HCT116 (cell line): Measurements from ENCODE around the gene ZBTB16. TPM values are rescaled to one million over a fixed set of nuclear protein-coding genes. Genes with fewer than 3 reads are reported as not detected.

ENCODE experiments used
- ATAC-seq: fragments of 200-7000 bp; cut with Tn5 transposase; 2 replicates; pipeline ENCODE4 v1.9.1; 2020; ENCODE audit warnings: mild to moderate bottlenecking, moderate library complexity
- BruUV-seq: library from RNA; stranded (reverse); fragments of 400-500 nt; replicated peaks from 2 replicates; lab custom pipeline; 2021; lab: Mats Ljungman, UMichigan
- CTCF ChIA-PET: fragments of 300-600 bp; sonication (Branson Sonifier 250); formaldehyde crosslinking; loops from one replicate; lab custom pipeline; 2021; ENCODE audit warnings: antibody characterized with exemption; lab: Charles Lee
- POLR2A ChIA-PET: fragments of 300-600, 350-600 bp; sonication (Branson Sonifier 250); formaldehyde crosslinking; loops from one replicate; lab custom pipeline; 2021; ENCODE audit warnings: antibody characterized with exemption; lab: Charles Lee
- RAD21 ChIA-PET, 2 experiments: fragments of 300-600 bp; sonication (Branson Sonifier 250); formaldehyde crosslinking; loops; one replicate each; lab custom pipeline; 2023; ENCODE audit warnings: low total read pairs in 2 of 2; ENCODE audit not compliant: uncharacterized antibody in 2 of 2, unreplicated experiment in 2 of 2, low non-redundant PET in 1 of 2; lab: Charles Lee
- DNase-seq: peaks from one replicate; pipeline ENCODE4 v3.0.0-alpha.2; 2010; ENCODE audit warnings: low read depth, low spot score
- H2AFZ ChIP-seq: fragments of 200-600 bp; shearing (Covaris generic), sonication (generic); 2 replicates; pipeline ENCODE4 v1.6.1; 2017; ENCODE audit warnings: low read depth, mixed run types, mixed read lengths, antibody characterized with exemption, low read length; ENCODE audit not compliant: poor library complexity, severe bottlenecking
- H3K27ac ChIP-seq: 2 replicates; pipeline ENCODE4 v1.5.1; 2012; ENCODE audit warnings: low read depth, low read length
- H3K27me3 ChIP-seq: fragments of 200-600 bp; sonication (generic); 2 replicates; pipeline ENCODE4 v1.6.1; 2016; ENCODE audit warnings: mixed run types, low read length, mixed read lengths; ENCODE audit not compliant: insufficient read depth
- H3K36me3 ChIP-seq, 2 experiments: fragments of 200-500 bp in 1 of 2; fragments of 200-600 bp in 1 of 2; sonication (Bioruptor generic) in 1 of 2; sonication (generic) in 1 of 2; 2 replicates each; pipeline versions ENCODE4 v1.5.1 to v1.6.1; 2014 to 2016; ENCODE audit warnings: low read length in 2 of 2, inconsistent platforms in 1 of 2, mixed read lengths in 1 of 2, mixed run types in 1 of 2; ENCODE audit not compliant: insufficient read depth in 2 of 2, control insufficient read depth in 1 of 2
- H3K4me1 ChIP-seq, 2 experiments: fragments of 200-600 bp in 1 of 2; sonication (generic) in 1 of 2; 2 replicates each; pipeline versions ENCODE4 v1.5.1 to v1.6.1; 2012 to 2017; ENCODE audit warnings: low read length in 2 of 2, inconsistent platforms in 1 of 2, mild to moderate bottlenecking in 1 of 2, mixed read lengths in 1 of 2, mixed run types in 1 of 2, moderate library complexity in 1 of 2; ENCODE audit not compliant: insufficient read depth in 2 of 2, control insufficient read depth in 1 of 2
- H3K4me2 ChIP-seq: fragments of 200-600 bp; sonication (generic); 2 replicates; pipeline ENCODE4 v1.6.1; 2017; ENCODE audit warnings: mixed run types, low read length, mixed read lengths
- H3K4me3 ChIP-seq, 2 experiments: fragments of 200-600 bp in 1 of 2; sonication (generic) in 1 of 2; replicated peaks in 1 of 2; 2 replicates each; pipeline ENCODE4 v1.5.1; 2011 to 2016; ENCODE audit warnings: low read length in 2 of 2, control low read depth in 1 of 2, low read depth in 1 of 2, mild to moderate bottlenecking in 1 of 2, mixed read lengths in 1 of 2, mixed run types in 1 of 2
- H3K79me2 ChIP-seq: fragments of 200-600 bp; sonication (generic); 2 replicates; pipeline ENCODE4 v1.6.1; 2017; ENCODE audit warnings: mild to moderate bottlenecking, mixed run types, low read length, moderate library complexity, mixed read lengths; ENCODE audit not compliant: insufficient read depth
- H3K9ac ChIP-seq: fragments of 200-600 bp; sonication (generic); 2 replicates; pipeline ENCODE4 v1.6.1; 2016; ENCODE audit warnings: low read length, mixed read lengths
- H3K9me2 ChIP-seq: fragments of 200-600 bp; sonication (generic), shearing (Covaris generic); 2 replicates; pipeline ENCODE4 v1.6.1; 2017; ENCODE audit warnings: mixed run types, mild to moderate bottlenecking, moderate library complexity; ENCODE audit not compliant: insufficient read depth
- H3K9me3 ChIP-seq, 2 experiments: fragments of 200-500 bp in 1 of 2; fragments of 200-600 bp in 1 of 2; sonication (Bioruptor generic) in 1 of 2; sonication (generic) in 1 of 2; 2 replicates each; pipeline ENCODE4 v1.6.1; 2014 to 2017; ENCODE audit warnings: low read length in 2 of 2, mixed read lengths in 2 of 2, inconsistent platforms in 1 of 2, low read depth in 1 of 2, mild to moderate bottlenecking in 1 of 2, mixed run types in 1 of 2, moderate library complexity in 1 of 2; ENCODE audit not compliant: control insufficient read depth in 1 of 2, insufficient read depth in 1 of 2
- H4K20me1 ChIP-seq: fragments of 200-600 bp; sonication (generic), shearing (Covaris generic); 2 replicates; pipeline ENCODE4 v1.6.1; 2017; ENCODE audit warnings: mixed run types, mild to moderate bottlenecking, moderate library complexity; ENCODE audit not compliant: insufficient read depth
- CEBPB ChIP-seq: IDR thresholded peaks from 2 replicates; pipeline ENCODE4 v1.6.1; 2012; ENCODE audit warnings: low read depth
- EGR1 ChIP-seq: IDR thresholded peaks from 2 replicates; pipeline ENCODE4 v1.6.1; 2012; ENCODE audit warnings: low read depth
- EZH2 ChIP-seq: fragments of 200-600 bp; sonication (generic); IDR thresholded peaks from 2 replicates; pipeline ENCODE4 v1.6.1; 2017; ENCODE audit warnings: antibody characterized with exemption, mixed run types
- SIN3A ChIP-seq: IDR thresholded peaks from 2 replicates; pipeline ENCODE4 v1.6.1; 2012; ENCODE audit warnings: low read depth
- YY1 ChIP-seq: IDR thresholded peaks from 2 replicates; pipeline ENCODE4 v1.6.1; 2011; ENCODE audit warnings: low read length, low read depth, moderate library complexity, mild to moderate bottlenecking; ENCODE audit not compliant: insufficient replicate concordance; ENCODE audit errors: extremely low read depth
- intact Hi-C: fragments of 100-400 bp; cut with micrococcal nuclease; formaldehyde crosslinking; loops from 2 replicates; pipeline ENCODE4 v1.10.0; 2022
- total RNA-seq: library from RNA; stranded (reverse); gene quantifications from one replicate; pipeline ENCODE4 v1.2.1, GENCODE V29; 2021; ENCODE audit not compliant: unreplicated experiment
- TF ChIP-seq, protein P1 (sequence below): IDR thresholded peaks from 2 replicates; pipeline ENCODE4 v1.6.1; 2012
- TF ChIP-seq, protein P2 (sequence below), 3 experiments: fragments of 200-600 bp in 1 of 3; sonication (generic) in 1 of 3; IDR thresholded peaks in 2 of 3; conservative IDR thresholded peaks in 1 of 3; 2 replicates each; pipeline ENCODE4 v1.5.1; 2012 to 2017; ENCODE audit warnings: low read depth in 2 of 3, low read length in 2 of 3, antibody characterized with exemption in 1 of 3, borderline replicate concordance in 1 of 3, control low read depth in 1 of 3, mild to moderate bottlenecking in 1 of 3, mixed read lengths in 1 of 3, mixed run types in 1 of 3, moderate library complexity in 1 of 3; ENCODE audit not compliant: insufficient read depth in 1 of 3
- TF ChIP-seq, protein P3 (sequence below): IDR thresholded peaks from 2 replicates; pipeline ENCODE4 v1.6.1; 2011; ENCODE audit warnings: mild to moderate bottlenecking, low read length, moderate library complexity; ENCODE audit not compliant: insufficient replicate concordance; ENCODE audit errors: extremely low read depth

ZBTB16 gene
- total RNA-seq, 1 experiment from 2014 or later: 0.30 TPM

DNA sequence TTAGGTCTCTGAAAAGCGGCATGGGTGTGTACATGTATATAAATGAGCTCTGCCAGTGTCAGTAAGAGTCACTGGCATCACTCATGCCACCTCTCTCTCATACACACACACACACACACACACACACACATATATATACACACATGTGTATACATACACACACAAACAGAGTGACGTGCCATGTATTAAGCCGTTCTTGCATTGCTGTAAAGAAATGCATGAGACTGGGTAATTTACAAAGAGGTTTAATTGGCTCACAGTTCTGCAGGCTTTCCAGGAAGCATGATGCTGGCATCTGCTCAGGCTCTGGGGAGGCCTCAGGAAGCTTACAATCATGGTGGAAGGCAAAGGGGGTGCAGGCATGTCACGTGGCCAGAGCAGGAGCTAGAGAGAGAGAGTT lies 131.1 kb downstream of the ZBTB16 start:
- peaks cover 0 to 4% of the 10 kb centered on the region in 2 experiments; a peak in 1 of 4 replicates for H3K9me3 ChIP-seq
- TF ChIP-seq, protein P1, sequence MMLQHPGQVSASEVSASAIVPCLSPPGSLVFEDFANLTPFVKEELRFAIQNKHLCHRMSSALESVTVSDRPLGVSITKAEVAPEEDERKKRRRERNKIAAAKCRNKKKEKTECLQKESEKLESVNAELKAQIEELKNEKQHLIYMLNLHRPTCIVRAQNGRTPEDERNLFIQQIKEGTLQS: no peak
- TF ChIP-seq, protein P2, sequence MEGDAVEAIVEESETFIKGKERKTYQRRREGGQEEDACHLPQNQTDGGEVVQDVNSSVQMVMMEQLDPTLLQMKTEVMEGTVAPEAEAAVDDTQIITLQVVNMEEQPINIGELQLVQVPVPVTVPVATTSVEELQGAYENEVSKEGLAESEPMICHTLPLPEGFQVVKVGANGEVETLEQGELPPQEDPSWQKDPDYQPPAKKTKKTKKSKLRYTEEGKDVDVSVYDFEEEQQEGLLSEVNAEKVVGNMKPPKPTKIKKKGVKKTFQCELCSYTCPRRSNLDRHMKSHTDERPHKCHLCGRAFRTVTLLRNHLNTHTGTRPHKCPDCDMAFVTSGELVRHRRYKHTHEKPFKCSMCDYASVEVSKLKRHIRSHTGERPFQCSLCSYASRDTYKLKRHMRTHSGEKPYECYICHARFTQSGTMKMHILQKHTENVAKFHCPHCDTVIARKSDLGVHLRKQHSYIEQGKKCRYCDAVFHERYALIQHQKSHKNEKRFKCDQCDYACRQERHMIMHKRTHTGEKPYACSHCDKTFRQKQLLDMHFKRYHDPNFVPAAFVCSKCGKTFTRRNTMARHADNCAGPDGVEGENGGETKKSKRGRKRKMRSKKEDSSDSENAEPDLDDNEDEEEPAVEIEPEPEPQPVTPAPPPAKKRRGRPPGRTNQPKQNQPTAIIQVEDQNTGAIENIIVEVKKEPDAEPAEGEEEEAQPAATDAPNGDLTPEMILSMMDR (IDR thresholded peaks at IDR 0.05 in 2 of 3, conservative IDR thresholded peaks at IDR 0.05 in 1 of 3; ENCODE audit: borderline replicate concordance in 1 of 3, insufficient read depth in 1 of 3, low read depth in 2 of 3, low read length in 2 of 3): no peak
- TF ChIP-seq CEBPB (no peak), YY1 (no peak), EGR1 (no peak), SIN3A (no peak), EZH2 (no peak)
- TF ChIP-seq, protein P3, sequence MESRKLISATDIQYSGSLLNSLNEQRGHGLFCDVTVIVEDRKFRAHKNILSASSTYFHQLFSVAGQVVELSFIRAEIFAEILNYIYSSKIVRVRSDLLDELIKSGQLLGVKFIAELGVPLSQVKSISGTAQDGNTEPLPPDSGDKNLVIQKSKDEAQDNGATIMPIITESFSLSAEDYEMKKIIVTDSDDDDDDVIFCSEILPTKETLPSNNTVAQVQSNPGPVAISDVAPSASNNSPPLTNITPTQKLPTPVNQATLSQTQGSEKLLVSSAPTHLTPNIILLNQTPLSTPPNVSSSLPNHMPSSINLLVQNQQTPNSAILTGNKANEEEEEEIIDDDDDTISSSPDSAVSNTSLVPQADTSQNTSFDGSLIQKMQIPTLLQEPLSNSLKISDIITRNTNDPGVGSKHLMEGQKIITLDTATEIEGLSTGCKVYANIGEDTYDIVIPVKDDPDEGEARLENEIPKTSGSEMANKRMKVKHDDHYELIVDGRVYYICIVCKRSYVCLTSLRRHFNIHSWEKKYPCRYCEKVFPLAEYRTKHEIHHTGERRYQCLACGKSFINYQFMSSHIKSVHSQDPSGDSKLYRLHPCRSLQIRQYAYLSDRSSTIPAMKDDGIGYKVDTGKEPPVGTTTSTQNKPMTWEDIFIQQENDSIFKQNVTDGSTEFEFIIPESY: no peak
- BruUV-seq: no TSS peak
- no peak overlapping the region for H2AFZ ChIP-seq
- no peaks in the 10 kb centered on the region for H4K20me1 ChIP-seq
- no peaks in the 10 kb centered on the region for H3K36me3 ChIP-seq
- DNase-seq (no peak), ATAC-seq (no peak)
- no peaks in the 10 kb centered on the region for H3K79me2 ChIP-seq
- intact Hi-C loops: no loop called here
- POLR2A ChIA-PET: no interaction called here
- H3K4me3 ChIP-seq: no peak overlapping the region
- no peaks in the 10 kb centered on the region for H3K9me2 ChIP-seq
- no peak overlapping the region for H3K4me2 ChIP-seq
- H3K27me3 ChIP-seq: 0 out of 2 replicates have a peak, but pooled peaks cover 5% of the 10 kb centered on the region
- CTCF ChIA-PET: interaction anchor here (1.0 kb wide), 1 partner anchor 12 kb away, joined by 3 read pairs; no protein-coding TSS in a partner anchor
- no peak overlapping the region for H3K27ac ChIP-seq
- H3K9ac ChIP-seq: no peak overlapping the region
- H3K4me1 ChIP-seq: no peaks in the 10 kb centered on the region
- RAD21 ChIA-PET: no interaction called here
